Lower leg skin (tissue), 3 donors: ENCODE results near the gene ZSCAN21.

Experiments used
- CTCF ChIP-seq, 3 donors: fragments of 450-650 bp; IDR thresholded peaks; one replicate each; pipeline ENCODE4 v1.5.1; 2016; ENCODE audit warnings: antibody characterized with exemption in 3 of 3, mild to moderate bottlenecking in 3 of 3, moderate library complexity in 2 of 3
- POLR2A ChIP-seq, 2 donors: fragments of 450-650 bp; IDR thresholded peaks; one replicate each; pipeline ENCODE4 v1.6.1; 2016 to 2017; ENCODE audit warnings: antibody characterized with exemption in 2 of 2, mild to moderate bottlenecking in 1 of 2, moderate library complexity in 1 of 2

GRCh38 chr7:100021297-100021696 lies 28.3 kb upstream of the ZSCAN21 start:
- TF ChIP-seq POLR2A (IDR thresholded peaks at IDR 0.05), result no peak
- no peak for TF ChIP-seq CTCF (IDR thresholded peaks at IDR 0.05)
